Chondrocyte (in vitro differentiated cells): ENCODE results near the gene PTDSS2. TPM values are rescaled to one million over a fixed set of nuclear protein-coding genes. Genes with fewer than 3 reads are reported as not detected.
A peak's percentile ranks its signal among the peaks of the same experiment; 100 is the strongest.

Source experiments
- DNase-seq: peaks from one replicate; pipeline ENCODE4 v3.0.0; 2021; ENCODE audit warnings: mixed read lengths, low spot score
- H3K27ac Mint-ChIP-seq: one replicate; pipeline ENCODE4 v1.8.0; 2021; ENCODE audit warnings: mild to moderate bottlenecking, moderate library complexity, mixed read lengths; ENCODE audit not compliant: unreplicated experiment
- H3K27me3 Mint-ChIP-seq: 2 replicates; pipeline ENCODE4 v1.8.0; 2021; ENCODE audit warnings: low read depth, mixed read lengths
- H3K36me3 Mint-ChIP-seq: 2 replicates; pipeline ENCODE4 v1.8.0; 2021; ENCODE audit warnings: low read depth, mixed read lengths
- H3K4me1 Mint-ChIP-seq: 2 replicates; pipeline ENCODE4 v1.8.0; 2021; ENCODE audit warnings: low read depth, mild to moderate bottlenecking, mixed read lengths
- H3K4me3 Mint-ChIP-seq: one replicate; pipeline ENCODE4 v1.8.0; 2021; ENCODE audit warnings: mild to moderate bottlenecking, moderate library complexity, mixed read lengths; ENCODE audit not compliant: unreplicated experiment
- H3K9me3 Mint-ChIP-seq: 2 replicates; pipeline ENCODE4 v1.8.0; 2021; ENCODE audit warnings: low read depth, mixed read lengths
- total RNA-seq: library from RNA; stranded (reverse); gene quantifications from 3 replicates; pipeline ENCODE4 v1.2.1, GENCODE V29; 2021
- TF ChIP-seq, protein P1 (sequence below): fragments of 200-600 bp; sonication (generic); IDR thresholded peaks from 2 replicates; pipeline ENCODE4 v1.5.0; 2021; ENCODE audit warnings: antibody characterized with exemption, mild to moderate bottlenecking, moderate library complexity

Gene PTDSS2
- total RNA-seq, 1 donor from 2014 or later: 30.0 TPM

- H3K4me1 Mint-ChIP-seq: peaks cover 33% of the 10 kb centered on the region
- no peaks in the 10 kb centered on the region for H3K9me3 Mint-ChIP-seq
- no peak overlapping the region for H3K4me3 Mint-ChIP-seq
- H3K36me3 Mint-ChIP-seq: peaks cover 7% of the 10 kb centered on the region
- no peak for DNase-seq
- peak overlapping the region; percentile 80 for H3K27ac Mint-ChIP-seq
- H3K27me3 Mint-ChIP-seq: no peaks in the 10 kb centered on the region
- TF ChIP-seq, protein P1, sequence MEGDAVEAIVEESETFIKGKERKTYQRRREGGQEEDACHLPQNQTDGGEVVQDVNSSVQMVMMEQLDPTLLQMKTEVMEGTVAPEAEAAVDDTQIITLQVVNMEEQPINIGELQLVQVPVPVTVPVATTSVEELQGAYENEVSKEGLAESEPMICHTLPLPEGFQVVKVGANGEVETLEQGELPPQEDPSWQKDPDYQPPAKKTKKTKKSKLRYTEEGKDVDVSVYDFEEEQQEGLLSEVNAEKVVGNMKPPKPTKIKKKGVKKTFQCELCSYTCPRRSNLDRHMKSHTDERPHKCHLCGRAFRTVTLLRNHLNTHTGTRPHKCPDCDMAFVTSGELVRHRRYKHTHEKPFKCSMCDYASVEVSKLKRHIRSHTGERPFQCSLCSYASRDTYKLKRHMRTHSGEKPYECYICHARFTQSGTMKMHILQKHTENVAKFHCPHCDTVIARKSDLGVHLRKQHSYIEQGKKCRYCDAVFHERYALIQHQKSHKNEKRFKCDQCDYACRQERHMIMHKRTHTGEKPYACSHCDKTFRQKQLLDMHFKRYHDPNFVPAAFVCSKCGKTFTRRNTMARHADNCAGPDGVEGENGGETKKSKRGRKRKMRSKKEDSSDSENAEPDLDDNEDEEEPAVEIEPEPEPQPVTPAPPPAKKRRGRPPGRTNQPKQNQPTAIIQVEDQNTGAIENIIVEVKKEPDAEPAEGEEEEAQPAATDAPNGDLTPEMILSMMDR: no peak
Measured at GRCh38 chr11:503179-503981, 53.3 kb downstream of the PTDSS2 start.

- H3K9me3 Mint-ChIP-seq: no peaks in the 10 kb centered on the region
- H3K4me3 Mint-ChIP-seq: peak overlapping the region; percentile 93
- peaks cover 35% of the 10 kb centered on the region for H3K4me1 Mint-ChIP-seq
- H3K27me3 Mint-ChIP-seq: no peaks in the 10 kb centered on the region
- peaks cover 6% of the 10 kb centered on the region for H3K36me3 Mint-ChIP-seq
- TF ChIP-seq, protein P1: no peak
- no peak for DNase-seq
- H3K27ac Mint-ChIP-seq: peak overlapping the region; percentile 78
Measured at GRCh38 chr11:504053-504993, 54.2 kb downstream of the PTDSS2 start.

GRCh38 chr11:504994-505344, 54.9 kb downstream of the PTDSS2 start:
- TF ChIP-seq, protein P1: no peak
- no peak for DNase-seq
- Mint-ChIP-seq H3K9me3 (no peaks in the 10 kb centered on the region), H3K36me3 (peaks cover 7% of the 10 kb centered on the region), H3K27me3 (no peaks in the 10 kb centered on the region), H3K4me1 (peaks cover 39% of the 10 kb centered on the region), H3K4me3 (peak overlapping the region; percentile 93), H3K27ac (peak overlapping the region; percentile 100)

- H3K4me3 Mint-ChIP-seq: peak overlapping the region; percentile 93
- peaks cover 40% of the 10 kb centered on the region for H3K4me1 Mint-ChIP-seq
- TF ChIP-seq, protein P1: peak; percentile 42
- H3K27ac Mint-ChIP-seq: peak overlapping the region; percentile 100
- DNase-seq: no peak
- no peaks in the 10 kb centered on the region for H3K9me3 Mint-ChIP-seq
- H3K36me3 Mint-ChIP-seq: peaks cover 4% of the 10 kb centered on the region
- no peaks in the 10 kb centered on the region for H3K27me3 Mint-ChIP-seq
Measured at GRCh38 chr11:506238-506994, 56.3 kb downstream of the PTDSS2 start.
